Brain microvascular endothelial cell (primary cell): Measurements from ENCODE around the gene DIS3L2.

ENCODE experiments used
- DNase-seq: peaks from one replicate; pipeline ENCODE4 v3.0.0-alpha.2; 2020
- H3K27ac ChIP-seq: fragments of 250-450 bp; sonication (Bioruptor Pico); 2 replicates; pipeline ENCODE4 v1.5.1; 2020; ENCODE audit warnings: mild to moderate bottlenecking, moderate library complexity
- H3K27me3 ChIP-seq: fragments of 250-450 bp; sonication (Bioruptor Pico); replicated peaks from 2 replicates; pipeline ENCODE4 v1.5.1; 2020; ENCODE audit warnings: mild to moderate bottlenecking
- H3K36me3 ChIP-seq: fragments of 250-450 bp; sonication (Bioruptor Pico); replicated peaks from 2 replicates; pipeline ENCODE4 v1.5.1; 2020; ENCODE audit warnings: mild to moderate bottlenecking
- H3K4me3 ChIP-seq: 2 replicates; pipeline ENCODE4 v1.5.1; 2011; ENCODE audit warnings: low read depth, mild to moderate bottlenecking, control low read depth, low read length, moderate library complexity
- CTCF ChIP-seq: IDR thresholded peaks from 2 replicates; pipeline ENCODE4 v1.5.1; 2011; ENCODE audit warnings: low read depth, mild to moderate bottlenecking, moderate library complexity, low read length, control low read depth, inconsistent platforms; ENCODE audit errors: missing control alignments
- in situ Hi-C: cut with HindIII; loops from 2 replicates; pipeline ENCODE4 v1.10.0; 2017; ENCODE audit warnings: low sequenced_read_pairs, low pct_ligation_motif_present

DIS3L2 gene

GRCh38 chr2:232000439-232000838 is 38.9 kb downstream of the DIS3L2 start:
- in situ Hi-C loops, result no loop called here
- Histone ChIP-seq H3K36me3 (no peaks in the 10 kb centered on the region), H3K4me3 (no peak overlapping the region), H3K27me3 (no peaks in the 10 kb centered on the region), H3K27ac (no peak overlapping the region)
- no peak for DNase-seq
- no peak for TF ChIP-seq CTCF

GRCh38 chr2:232001073-232001472 is 39.6 kb downstream of the DIS3L2 start:
- in situ Hi-C loops, result no loop called here
- TF ChIP-seq CTCF, result no peak

GRCh38 chr2:232006253-232006652 is 44.7 kb downstream of the DIS3L2 start:
- Histone ChIP-seq H3K36me3 (no peaks in the 10 kb centered on the region), H3K4me3 (no peak overlapping the region), H3K27me3 (no peaks in the 10 kb centered on the region), H3K27ac (no peak overlapping the region)
- in situ Hi-C loops, result no loop called here
- DNase-seq, result no peak
- TF ChIP-seq CTCF, result no peak

More at GRCh38 chr2:232001073-232001472, 39.6 kb downstream of the DIS3L2 start:
- H3K36me3 ChIP-seq, result no peaks in the 10 kb centered on the region
- H3K4me3 ChIP-seq, result no peak overlapping the region
- H3K27me3 ChIP-seq, result no peaks in the 10 kb centered on the region
- DNase-seq, result no peak
- no peak overlapping the region for H3K27ac ChIP-seq

GRCh38 chr2:232008907-232009638 is 47.6 kb downstream of the DIS3L2 start:
- H3K4me3 ChIP-seq, result no peak overlapping the region
- TF ChIP-seq CTCF, result no peak
- DNase-seq, result peak; percentile 39
- H3K27me3 ChIP-seq, result no peaks in the 10 kb centered on the region
- peak overlapping the region; percentile 39 for H3K27ac ChIP-seq
- no peaks in the 10 kb centered on the region for H3K36me3 ChIP-seq
- in situ Hi-C loops, result no loop called here

- Histone ChIP-seq H3K27ac (peak overlapping the region; percentile 39), H3K4me3 (no peak overlapping the region), H3K36me3 (no peaks in the 10 kb centered on the region), H3K27me3 (no peaks in the 10 kb centered on the region)
- in situ Hi-C loops, result no loop called here
- no peak for TF ChIP-seq CTCF
- DNase-seq, result no peak
Measured at GRCh38 chr2:232009639-232010274, 48.2 kb downstream of the DIS3L2 start.
